ENCODE results near the gene IGF2BP1. TPM values are rescaled to one million over a fixed set of nuclear protein-coding genes. Genes with fewer than 3 reads are reported as not detected.
"Not testable (repeated sequence)": the region's sequence is repeated elsewhere in the genome, so short reads cannot be mapped to it uniquely, and the experiment has no call there.

IGF2BP1 gene
- total RNA-seq, 1 donor from 2014 or later = 1.9 TPM

DNA sequence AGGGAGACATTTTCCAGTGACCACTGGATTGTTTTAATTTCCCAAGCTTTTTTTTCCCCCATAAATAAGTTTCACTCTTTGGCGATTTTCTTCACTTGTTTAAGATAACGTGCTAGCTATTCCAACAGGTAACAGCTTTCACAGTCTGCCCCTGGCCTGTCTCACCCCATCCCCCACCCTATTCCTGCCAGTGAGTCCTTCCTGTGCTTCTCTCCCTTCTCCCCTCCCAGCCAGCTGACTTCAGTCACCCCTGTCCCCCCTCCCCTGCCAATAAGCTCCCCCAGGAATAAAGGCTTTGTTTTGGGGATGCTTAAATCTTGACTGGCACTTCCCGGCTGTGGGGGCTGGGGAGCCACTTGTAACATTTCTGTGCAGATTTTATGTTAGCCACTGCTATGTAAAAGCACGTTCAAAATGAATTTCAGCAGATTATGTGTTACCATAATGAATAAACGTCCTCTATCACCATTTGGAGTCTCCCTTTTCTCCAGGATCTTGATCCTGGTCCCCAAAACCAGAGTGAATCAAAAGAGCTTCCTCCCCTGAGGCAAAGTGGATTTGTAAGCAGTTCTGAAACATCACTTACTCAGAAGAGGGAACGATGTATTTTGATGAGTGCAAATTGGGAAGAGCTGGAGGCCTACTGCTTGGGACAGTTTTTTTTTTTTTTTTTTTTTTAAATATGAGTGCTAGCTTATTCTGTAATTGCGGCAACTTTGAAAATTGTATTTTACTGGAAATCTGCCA is 58.2 kb downstream of the IGF2BP1 start:
- no peak for DNase-seq

DNA sequence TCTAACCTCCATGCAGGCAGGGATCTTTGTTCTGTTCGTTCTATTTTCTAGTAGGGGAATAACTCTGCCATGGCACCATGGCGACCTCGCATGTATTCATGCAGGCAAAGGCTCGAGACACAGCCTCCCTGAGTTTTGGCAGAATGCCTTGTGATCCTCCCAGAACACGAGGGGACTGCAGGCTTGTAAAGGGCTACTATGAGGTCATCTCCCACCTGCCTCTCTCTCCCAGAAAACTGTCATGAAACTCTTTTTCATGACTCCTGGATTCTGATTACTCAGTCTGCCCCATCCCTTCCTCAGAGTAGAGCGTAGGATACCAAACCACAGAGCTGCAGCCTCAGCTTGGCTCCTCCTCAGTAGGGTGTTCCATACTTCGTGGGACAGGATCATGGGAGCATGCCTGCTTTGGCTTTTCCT is 64.3 kb downstream of the IGF2BP1 start:
- no peak for DNase-seq

DNA sequence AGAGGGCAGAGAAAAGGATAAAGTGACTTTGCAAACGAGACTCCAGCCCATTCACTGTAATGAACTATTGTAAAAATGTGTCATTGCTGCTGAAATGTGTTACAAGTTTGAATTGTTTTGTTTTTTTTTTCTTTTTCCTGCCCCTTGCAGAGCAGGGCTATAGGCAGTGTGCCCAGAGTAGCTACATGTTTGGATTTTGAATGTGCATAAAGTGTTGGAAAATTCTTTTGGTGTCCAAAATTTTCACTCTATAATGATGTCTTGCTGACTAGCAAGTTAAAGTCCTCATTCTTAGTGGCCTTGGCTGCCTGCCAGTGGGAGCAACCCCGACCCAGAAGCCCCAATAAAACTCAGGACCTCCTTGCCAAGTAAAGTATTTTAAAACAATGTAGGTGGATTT is 66.5 kb downstream of the IGF2BP1 start:
- DNase-seq = peak; percentile 3

DNA sequence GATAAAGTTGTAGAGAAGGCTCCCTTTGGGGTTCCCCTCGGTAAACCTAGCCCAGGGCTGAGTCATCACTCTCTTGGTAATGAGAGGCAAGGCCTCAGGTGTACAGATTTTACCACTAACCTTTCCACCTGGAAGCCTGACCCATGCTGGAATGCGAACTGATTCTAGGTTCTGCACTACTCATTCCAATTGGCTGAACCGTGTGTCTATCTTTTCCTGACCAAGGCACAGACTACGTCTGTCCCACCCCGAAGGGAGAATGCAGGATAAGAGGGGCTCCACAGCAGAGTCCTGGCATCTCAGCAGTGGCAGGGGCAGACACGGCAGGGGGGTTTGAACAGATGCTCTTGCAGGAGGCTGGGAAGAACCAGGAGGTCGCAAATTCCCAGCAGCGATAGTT is 70.0 kb downstream of the IGF2BP1 start:
- DNase-seq = no peak

DNA sequence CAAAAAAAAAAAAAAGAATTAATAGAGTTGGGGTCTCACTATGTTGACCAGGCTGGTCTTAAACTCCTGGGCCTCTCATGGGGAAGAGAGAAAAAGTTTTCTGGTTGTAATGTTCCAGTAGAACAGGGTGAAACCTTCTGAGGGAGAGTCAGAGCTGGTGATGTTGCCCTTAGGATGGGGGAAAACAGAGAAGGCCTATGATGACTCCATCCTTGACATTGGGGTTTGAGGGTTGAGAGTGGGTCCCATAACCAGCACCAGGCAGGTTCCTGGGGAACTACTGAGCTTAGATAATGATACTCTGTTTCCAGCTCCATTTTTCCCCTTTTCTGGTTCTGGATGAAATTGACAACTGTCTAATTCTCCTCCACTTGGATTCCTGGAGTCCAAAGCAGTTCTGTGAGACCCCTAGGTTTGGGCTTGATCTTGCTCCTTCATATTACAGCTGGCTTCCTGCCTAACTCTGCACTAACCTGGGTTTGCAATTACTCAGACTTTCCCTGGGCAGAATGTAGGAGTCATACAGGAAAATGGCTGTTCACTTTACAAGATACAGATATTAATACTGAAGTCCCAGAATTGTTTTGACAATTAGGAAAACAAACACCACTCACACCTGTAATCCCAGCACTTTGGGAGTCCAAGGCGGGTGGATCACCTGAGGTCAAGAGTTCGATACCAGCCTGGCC is 72.5 kb downstream of the IGF2BP1 start:
- no peak for DNase-seq

DNA sequence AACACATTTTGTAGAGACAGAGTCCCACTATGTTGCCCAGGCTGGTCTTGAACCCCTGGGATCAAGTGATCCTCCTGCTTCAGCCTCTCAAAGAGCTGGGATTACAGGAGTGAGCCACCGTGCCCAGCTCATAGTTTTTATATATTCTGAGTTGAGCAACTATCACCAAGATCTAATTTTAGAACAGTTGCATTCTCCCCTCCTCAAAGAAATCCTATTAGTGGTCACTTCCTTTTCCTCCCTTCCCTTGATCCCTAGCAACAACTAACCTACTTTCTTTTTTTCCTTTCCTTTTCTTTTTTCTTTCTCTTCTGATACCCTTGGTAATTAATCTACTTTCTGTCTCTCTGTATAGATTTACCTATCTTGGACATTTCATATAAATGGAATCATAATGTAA is 73.9 kb downstream of the IGF2BP1 start:
- DNase-seq = no peak

DNA sequence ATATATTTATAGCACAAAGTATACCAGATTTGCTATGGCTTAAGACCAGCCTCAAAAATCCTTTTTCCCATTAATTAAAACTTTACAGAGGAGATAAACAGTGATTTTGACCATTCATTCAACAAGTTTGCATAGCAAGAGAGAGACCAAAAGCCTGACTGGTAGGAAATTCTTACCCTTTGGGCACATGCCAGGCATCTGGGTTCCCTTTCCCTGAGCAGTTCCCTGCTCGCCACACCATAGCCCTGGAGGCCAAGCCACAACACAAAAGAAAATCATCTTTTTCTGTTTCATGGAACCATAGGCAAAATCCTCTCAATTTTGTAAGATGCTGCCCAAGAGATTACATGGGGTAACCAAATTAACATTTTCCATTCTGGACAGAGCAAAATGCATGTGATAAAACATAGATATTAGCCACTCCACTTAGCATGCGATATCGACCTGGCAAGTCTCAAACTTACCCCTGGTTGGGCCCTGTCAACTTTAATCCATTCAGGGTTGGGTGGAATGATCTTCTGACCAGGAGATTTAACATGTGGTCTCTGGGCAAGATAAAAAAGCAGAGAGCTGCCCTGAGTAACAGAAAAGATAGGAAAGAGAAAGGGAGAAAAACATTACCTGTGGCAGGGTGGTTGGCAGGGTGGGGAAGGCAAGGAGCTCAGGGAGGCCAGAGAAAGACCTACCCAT is 77.8 kb downstream of the IGF2BP1 start:
- DNase-seq = no peak

DNA sequence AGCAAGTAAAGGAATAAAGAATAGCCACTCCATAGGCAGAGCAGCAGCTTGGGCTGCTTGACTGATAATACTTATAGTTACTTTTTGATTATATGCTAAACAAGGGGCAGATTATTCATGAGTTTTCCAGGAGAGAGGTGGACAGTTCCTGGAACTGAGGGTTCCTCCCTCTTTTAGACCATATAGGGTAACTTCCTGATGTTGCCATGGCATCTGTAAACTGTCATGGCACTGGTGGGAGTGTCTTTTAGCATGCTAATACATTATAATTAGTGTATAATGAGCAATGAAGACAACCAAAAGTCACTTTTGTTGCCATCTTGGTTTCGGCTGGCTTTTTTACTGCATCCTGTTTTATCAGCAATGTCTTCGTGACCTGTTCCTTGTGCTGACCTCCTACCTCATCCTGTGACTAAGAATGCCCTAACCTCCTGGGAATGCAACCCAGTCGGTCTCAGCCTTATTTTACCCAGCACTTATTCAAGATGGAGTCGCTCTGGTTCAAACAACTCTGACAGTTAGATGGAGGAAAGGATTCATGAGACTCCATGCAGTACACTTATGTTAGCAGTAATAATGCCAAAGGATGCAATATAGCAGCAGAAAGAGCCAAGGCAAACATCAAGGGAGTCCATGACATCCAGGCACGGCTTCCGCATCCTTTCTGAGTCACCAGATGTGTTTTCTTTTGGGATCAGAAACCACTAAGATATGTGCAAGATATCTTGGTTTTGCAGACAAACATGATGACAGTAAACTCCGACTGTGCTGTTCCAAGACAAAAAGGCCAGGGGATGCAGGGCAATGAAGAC is 79.6 kb downstream of the IGF2BP1 start:
- no peak for DNase-seq

DNA sequence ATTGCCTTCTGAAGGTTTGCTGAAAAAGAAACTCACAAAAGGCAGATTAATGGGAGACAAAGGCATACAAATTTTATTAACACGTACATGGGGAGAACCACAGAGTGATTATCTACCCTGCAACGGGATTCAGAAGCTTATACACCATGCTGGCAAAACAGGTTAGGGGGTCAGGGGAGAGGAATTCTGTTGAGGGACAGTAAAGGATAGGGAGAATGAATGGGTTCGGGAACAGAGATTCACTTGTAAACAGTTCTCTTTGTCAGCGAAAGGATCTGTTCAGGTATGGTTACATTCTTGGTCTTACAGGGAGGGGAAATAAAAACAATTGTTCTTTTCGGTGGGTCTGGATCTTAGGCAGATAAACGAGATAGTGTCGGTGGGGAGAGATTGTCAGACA is 81.1 kb downstream of the IGF2BP1 start:
- DNase-seq = no peak

DNA sequence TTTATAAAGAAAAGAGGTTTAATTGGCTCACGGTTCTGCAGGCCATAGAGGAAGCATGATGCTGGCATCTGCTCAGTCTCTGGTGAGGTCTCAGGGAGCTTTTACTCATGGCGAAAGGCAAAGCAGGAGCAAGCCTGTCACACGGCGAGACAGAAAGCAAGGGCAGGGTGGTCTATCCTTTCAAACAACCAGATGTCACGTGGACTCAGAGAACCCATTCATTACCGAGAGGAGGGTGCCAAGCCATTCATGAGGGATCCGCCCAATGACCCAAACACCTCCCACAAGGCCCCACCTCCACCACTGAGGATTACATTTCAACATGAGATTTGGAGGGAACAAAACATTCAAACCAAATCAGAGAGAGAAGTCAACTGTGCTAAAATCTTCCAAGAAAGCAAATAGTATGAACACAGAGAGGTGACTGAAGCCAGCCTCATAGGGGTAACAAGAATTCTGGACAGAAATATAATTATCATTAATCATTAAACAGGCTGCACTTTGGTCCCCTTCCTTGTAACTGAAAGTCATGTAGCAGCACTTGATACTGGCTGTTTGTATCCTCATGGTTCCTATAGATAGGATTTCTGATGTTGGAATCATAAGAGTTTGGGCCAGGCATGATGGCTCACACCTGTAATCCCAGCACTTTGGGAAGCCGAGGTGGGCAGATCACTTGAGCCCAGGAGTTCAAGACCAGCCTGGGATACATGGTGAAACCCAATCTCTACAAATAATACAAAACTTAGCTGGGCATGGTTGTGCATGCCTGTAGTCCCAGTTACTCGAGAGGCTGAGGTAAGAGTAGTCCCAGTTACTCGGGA is 82.9 kb downstream of the IGF2BP1 start:
- DNase-seq = no peak

DNA sequence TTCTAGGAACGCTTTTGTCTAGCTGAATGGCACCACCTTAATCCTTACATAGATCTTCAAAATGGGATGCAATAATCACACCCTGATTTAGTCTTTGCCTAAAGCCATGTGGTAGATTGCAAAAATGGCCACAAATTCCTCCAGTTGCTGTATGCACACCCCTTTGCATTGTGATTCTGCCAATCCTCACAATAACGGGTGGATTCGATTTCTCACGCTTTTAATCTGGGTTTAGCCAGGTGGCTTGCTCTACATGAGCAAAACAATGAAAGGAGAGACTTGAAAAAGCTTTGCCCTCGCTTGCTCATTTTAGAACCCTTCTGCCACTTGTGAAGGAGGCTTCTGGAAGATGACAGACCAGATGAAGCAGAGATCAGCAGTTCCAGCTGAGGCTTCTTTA is 85.0 kb downstream of the IGF2BP1 start:
- no peak for DNase-seq

DNA sequence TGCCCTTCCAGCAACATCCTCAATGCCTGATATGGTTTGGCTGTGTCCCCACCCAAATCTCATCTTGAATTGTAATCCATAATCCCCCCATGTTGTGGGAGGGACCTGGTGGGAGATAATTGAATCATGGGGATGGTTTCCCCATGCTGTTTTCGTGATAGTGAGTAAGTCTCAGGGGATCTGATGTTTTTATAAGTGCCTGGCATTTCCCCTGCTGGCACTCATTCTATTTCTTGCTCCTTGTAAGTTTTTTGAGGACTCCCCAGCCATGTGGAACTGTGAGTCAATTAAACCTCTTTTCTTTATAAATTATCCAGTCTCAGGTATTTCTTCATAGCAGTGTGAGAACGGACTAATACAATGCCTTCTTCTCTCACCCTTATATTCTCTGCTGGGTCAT is 87.9 kb downstream of the IGF2BP1 start:
- DNase-seq = not testable (repeated sequence)

DNA sequence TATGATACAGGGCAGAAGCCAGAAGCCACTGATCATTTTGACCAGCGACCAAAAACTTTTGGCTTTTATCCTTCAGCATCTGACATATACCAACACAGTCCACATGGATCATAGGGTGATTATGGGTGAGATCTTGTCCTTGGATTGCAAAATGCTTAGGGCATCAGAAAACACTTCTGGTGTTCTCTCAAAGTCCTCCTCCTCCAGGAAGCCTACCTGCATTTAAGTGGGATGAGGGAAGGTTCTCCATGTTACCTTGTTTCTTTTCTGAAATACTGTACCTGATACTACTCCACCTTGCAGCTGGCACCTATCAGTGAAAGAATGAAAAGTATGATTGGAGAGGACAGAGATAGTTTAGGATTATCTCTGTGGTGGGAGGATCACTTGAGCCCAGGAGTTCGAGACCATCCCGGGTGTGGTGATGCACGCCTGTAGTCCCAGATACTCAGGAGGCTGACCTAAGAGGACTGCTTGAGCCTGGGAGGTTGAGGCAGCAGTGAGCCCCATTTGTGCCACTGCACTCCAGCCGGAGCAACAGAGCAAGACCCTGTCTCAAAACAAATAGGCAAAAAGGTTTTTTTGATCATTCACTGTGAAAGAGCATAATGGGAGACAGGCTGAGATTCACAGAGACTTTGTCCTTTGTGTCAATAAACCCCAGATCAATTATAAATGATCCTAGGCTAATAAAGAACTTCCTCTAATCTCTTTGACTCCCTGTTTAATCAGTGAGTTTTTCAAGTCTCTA is 88.6 kb downstream of the IGF2BP1 start:
- no peak for DNase-seq

DNA sequence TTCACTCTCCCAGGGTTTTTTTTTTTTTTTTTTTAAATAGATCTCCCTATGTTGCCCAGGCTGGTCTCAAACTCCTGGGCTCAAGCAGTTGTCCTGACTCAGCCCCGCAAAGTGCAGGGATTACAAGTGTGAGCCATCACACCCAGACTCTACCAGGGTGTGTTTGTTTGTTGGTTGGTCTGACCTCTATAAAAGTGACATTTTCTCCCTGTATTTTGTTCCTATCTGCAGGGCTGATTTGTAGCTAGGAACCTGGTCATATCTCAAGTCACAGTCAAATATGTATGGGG is 89.1 kb downstream of the IGF2BP1 start:
- DNase-seq = no peak

DNA sequence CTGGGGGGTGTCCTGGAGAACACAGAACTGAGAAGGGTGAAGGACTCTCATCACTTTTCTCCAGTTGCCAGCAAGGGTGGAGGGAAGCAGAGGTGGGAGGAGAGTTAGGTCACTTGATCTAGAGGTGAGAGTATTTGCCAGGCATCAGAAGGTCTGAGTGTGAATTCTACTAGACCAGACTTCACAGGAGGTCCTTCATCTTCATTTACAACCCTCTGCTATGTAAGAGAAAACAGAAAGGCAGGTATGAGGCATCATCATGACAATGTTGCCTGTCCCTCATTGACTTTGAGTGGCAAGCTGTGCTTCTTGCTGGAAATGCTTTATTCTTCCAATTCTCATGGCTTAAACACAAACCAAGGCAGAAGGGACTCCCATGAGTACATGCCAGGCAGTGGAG is 89.5 kb downstream of the IGF2BP1 start:
- DNase-seq = no peak

DNA sequence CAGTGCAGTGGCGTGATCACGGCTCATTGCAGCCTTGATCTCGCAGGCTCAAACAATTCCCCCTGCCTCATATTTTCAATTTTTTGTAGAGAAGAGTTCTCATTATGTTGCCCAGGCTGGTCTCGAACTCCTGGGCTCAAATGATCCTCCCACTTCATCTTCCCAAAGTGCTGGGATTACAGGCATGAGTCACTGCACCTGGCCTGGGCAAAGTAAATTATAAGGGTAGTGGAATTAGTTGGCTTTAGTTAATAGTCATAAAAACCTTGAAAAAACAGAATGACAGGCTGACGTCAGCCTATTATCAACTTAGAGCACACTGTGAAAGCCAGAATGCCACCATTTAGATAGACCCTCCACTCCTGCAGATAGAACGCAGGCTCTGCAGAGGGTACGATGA is 91.9 kb downstream of the IGF2BP1 start:
- DNase-seq = no peak

DNA sequence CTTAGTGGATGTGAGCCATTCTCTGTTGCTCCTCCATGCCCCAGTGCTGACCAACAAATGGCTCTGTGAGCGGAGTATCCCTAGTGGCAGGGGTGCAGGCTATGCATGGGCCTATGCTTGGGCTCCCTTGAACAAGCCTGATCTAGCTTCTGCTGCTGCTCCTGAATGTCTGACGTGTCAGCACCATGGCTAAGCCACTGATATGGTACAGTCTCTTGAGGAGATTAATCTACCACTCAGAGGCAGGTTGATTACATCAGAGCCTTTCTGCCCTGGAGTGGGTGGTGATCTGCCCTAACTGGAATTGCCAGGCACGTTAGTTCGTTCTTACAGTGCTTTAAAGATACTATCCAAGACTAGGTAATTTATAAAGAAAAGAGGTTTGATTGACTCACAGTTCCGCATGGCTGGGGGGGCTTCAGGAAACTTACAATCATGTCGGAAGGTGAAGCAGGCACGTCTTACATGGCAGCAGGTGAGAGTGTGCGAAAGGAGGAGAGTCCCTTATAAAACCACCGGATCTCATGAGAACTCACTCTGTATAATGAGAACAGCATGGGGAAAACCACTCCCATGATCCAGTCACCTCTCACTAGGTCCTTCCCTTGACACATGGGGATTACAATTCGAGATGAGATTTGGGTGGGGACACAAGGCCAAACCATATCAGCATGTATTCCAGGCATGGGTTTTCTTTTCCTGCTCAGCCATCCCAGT is 93.9 kb downstream of the IGF2BP1 start:
- no peak for DNase-seq

DNA sequence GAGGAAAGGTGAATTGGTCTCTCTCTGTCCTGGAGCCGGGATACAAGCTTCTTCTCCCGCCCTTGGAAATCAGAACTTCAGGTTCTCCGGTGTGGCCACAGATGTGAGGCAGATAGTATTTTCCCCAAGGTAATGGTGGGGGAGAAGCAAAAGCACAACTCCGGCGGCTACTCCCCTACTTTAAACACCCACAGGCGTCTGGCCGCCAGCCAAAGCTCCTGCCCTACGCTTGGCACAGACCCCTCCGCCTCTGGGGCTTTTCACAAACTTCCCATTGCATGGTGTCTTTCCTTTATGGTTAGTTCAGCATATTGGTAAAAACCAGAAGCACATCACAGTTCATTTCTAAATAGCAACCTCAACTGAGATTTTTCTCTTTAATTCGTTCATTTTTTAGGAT is 95.9 kb downstream of the IGF2BP1 start:
- DNase-seq = no peak

DNA sequence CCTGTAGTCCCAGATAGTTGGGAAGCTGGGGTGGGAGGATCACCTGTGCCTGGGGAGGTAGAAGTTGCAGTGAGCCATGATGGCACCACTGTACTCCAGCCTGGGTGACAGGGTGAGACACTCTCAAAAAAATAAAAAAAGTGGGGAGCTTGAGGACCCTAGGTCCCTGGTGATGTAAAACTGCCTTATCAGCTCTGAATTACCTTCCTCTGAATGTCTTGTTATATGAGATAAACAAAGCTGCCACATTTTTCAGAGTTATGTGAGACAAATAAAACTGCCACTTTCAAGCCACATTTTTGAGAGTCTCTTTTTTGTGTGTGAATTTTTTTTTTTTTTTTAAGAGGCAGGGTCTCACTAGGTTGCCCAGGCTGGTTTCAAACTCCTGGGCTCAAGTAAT is 103.4 kb downstream of the IGF2BP1 start:
- no peak for DNase-seq

DNA sequence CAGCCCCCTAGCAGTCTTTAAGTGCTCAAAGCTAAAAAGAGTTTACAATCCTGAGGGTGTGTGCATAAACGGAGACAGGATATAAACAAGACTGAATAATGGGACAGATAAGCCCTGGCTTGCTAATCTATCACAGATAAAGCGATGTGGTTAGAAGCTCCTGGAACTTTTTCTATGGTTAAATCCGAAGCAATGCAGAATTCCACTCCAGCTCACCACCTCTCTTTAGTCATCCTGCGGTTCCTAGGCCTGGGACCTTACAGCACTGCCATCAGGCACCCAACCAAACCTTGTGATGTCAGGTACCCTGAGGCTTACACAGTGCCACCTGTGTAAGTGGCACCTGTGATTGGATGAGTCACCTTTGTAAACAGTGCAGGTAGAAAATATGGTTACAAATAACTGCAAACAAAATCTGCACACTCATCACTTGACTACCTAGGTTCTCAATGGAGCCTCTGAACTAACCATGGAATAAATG is 103.9 kb downstream of the IGF2BP1 start:
- DNase-seq = no peak
